GM03348 (cell line): ENCODE data around the gene ALOX5.
"Not testable (repeated sequence)": the region's sequence is repeated elsewhere in the genome, so short reads cannot be mapped to it uniquely, and the experiment has no call there.

Experiments
- DNase-seq: peaks from one replicate; pipeline ENCODE4 v3.0.0; 2012; ENCODE audit warnings: low spot score

The ALOX5 gene

DNA sequence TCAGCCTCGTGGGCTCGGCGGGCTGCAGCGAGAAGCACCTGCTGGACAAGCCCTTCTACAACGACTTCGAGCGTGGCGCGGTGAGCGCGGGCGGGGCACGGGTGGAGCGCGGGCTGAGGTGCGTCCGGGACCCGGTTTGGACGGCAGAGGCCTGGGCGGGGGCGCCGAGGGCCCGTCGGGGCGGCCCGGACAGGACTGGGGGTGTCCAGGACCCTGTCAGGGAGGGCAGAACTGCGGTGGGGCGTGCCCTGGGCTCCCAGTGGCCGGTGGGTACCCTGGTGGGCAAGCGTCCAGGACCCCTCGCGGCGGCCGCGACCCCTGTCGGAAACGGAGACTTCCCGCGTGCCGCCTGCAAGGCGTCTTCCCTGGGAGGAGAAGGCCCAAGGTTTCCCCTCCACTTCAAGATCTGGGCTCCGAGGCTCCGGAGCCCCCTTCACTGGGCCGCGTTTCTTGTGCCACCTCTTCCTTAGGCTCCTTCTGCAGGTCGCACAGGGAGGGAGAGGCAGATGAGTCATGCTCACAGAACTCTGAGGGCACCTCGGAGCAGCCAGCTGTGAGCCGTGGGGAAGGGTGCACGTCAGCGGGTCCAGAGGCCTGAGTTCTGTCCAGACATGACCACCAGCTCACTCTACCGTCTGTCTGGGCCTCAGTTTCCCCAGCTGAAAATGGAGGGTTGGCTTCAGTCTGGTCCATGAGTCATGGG, 485 bp downstream of the ALOX5 start:
- no peak for DNase-seq

DNA sequence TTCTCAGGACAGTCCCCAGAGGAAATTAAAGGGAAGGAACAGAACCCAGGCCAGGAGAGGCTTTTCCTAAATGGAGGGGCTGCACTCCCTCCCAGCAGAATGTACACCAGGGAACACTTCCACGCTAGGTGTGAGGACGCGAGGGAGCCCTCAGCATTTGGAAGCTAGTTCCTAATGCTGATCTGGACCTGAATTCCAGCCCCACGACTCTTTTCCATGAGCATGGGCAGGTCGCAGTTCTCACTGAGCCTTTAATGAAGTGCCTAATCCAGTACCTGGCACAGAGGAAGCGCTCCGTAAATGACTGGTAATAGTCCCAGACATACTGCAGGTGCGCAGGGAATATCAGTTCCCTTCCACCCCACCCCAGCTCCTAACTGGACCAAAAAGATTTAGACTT, 1.1 kb downstream of the ALOX5 start:
- no peak for DNase-seq

DNA sequence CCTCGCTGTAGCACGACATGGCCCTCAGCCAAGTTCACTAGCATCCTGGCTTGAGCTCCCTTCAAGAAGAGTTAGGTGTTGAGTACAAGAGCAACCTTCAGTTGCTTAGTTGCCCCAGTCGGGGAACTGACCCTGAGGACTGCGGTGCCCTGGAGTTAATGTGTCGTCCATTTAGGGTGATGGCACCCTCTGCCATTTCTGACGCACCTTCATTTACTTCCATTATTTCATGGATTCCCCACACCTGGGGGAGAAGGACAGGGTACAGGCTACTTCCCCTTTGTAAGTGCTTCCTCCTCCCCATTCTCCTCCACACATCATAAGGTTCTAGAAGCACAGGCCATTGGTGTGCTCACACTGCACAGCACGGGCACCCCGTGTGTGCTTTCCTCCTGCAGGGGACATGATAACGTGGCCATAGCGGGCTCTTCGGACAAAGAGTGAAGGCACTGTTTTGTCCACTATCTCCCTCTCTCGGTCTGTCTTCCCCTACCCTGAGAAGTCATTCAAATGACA, 1.8 kb downstream of the ALOX5 start:
- no peak for DNase-seq

DNA sequence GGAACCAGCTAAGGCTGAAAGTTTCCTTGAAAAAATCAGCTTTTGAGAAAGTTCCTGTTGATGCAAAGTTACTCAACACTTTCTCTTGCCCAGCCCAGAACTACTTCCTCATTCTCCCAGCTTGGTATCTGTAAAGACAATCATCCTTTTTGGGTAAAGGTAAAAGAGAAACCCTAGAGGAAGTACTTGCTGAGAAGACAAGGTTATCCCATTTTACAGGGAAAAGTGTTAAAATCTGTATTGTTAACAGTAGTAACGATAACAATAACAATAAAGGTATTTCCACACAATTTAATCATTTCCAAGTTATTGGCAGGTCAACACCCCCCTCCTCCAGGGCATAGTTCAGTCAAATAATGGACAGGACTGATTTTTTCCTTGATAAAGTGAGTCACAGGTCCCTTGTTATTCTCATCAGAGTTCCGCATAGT, 2.4 kb downstream of the ALOX5 start:
- no peak for DNase-seq

DNA sequence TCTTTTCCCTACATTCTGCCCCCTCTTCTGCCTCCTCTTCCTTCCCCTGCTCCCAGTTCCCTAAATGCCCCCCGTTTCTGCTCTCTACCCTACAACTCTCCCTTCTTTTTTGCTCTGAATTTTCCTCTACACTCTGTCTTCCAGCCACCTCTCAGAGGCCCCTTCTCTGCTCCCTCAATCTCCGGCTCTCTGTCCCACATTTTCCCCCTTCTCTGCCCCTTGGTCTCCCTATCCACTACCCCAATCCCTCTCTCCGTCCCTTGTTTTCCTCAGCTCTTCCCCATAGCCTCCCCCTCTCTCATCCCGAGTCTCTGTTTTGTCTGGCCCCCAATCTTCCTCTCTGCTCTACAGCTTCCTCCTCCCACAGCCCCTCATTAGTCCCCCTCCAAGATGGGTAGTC, 3.3 kb downstream of the ALOX5 start:
- no peak for DNase-seq

DNA sequence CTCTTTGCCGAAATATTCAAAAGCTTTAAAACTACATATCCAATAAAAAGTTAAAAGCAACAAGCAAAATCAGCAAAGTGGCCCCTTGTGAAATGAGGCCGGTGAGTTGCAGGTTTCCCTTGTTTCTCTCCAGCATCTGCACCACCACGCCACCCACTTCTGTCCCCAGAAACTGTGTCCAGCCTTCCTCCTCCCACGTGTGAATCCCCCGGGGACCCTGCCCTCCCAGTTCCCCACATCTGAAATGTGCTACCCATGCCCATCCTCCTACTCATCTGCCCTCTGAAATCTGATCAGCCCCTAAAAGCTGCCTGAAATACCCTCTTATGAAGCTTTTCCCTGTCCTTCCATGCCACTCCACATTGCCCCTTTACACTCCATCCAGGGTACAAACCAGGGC, 3.8 kb downstream of the ALOX5 start:
- DNase-seq = no peak

DNA sequence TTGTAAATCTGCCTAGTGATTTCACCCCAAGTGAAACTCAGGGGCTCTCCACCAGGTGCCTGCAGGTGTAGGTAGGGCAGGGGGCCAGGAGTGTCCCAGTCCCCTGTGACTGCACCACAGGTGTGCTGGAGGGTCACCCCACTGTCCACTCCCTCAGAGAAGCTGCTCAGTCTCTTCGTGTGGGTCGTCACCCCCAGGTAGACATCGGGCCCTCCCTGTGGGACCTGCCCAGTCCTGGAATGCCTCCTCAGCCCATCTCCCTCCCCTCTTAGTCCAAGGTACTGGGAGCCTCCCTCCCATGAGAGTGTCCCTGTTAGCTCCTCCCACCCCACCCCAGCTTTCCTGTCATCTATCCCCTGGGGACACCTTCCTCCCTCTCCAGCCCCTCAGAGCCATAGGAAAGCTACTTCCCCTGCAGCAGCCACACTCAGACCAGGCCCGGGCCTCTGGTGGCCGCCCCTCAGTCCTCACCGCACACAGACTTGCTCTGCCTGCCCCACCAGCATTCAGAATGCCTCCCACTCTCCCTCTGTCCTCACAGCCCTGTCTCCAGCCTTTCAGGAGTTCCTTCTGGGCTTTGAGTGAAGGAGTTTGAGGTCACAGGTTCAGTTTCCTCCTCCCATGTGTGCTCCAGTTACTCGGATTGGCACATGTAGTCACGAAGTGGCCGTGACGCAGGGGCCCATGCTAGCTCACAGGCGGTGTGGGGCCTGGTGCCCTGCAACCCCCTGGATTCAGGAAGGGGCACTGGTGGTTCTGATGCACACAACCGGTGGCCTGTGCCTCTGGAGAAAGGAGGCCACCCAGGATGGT, 5.1 kb downstream of the ALOX5 start:
- DNase-seq = peak; percentile 2

DNA sequence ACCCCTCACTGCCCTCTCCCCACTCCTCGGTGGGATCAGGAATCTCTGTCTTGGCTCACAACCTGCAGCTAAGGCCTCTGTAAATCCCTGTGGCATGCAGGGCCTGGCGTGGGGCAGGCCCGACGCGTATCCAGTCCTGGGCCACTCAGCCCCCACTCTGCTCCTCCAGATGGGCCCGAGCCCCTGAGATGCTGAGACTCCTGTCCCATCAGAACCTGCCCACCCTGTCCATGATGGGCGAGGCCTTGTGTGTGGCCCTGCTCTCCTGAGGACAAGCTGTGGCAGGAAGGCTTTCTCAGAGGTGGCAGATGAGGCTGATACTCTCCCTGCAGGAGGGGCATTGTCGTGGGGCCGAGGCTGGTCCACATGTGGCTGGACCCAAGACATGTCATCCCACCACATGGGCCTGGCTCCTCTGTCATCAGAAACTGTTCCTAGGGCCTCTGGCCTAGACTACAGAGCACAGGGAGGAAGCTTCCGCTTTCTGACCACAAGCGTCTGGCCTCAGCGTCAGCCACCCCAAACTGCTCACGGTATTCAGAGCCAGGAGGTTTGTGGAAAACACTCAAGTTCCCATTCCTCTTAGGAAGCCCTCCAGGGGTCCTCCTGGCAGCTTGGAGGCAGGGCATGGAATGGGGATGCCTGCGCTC, 6.0 kb downstream of the ALOX5 start:
- no peak for DNase-seq

DNA sequence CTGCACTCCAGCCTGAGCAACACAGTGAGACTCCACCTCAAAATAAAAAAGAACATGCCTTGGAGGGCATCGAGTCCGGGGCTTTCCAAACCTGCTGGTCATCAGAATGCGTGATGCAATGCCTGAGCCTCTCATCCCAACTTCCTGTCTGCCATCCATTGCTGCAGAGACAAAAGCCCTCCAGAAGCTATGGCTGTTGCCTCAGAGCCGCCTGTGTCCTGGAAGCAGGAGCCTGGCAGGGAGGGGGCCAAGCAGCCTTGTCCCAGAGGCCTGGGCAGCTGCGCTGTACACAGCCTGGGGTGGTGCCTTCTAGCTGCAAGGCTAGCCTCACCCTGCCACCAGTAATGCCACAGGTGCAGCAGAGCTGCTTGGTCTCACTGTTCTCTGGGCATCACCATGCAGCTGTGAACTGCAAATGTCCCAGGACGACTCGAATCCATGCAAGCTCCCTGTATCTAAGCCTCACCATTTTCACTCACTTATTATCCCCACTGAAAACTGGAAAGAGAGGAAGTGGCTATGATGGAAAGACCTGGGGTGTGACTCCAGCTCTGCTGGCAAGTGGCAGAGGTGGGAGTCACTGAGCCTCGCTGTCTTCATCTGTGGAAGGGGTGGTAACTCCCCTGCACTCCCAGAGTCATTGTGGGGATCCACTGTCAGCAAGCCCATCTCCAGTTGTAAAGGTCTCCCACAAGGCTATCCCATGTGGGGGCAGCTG, 7.0 kb downstream of the ALOX5 start:
- no peak for DNase-seq

DNA sequence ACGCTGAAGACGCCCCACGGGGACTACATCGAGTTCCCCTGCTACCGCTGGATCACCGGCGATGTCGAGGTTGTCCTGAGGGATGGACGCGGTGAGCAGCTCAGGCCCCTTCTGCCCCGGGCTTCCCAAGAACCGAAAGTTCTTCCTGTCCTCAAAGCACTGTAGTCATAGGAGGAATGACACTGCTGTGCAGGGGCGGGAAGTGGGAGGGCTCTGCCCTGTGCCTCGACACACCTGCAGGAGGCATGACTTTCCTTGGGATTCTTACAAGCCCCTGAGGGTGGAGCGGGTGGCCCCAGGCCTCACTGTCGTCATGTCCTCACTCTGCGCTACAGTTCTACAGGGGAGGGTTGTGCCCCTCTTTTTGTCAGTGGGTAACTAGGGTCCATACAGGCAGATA, 8.6 kb downstream of the ALOX5 start:
- no peak for DNase-seq

DNA sequence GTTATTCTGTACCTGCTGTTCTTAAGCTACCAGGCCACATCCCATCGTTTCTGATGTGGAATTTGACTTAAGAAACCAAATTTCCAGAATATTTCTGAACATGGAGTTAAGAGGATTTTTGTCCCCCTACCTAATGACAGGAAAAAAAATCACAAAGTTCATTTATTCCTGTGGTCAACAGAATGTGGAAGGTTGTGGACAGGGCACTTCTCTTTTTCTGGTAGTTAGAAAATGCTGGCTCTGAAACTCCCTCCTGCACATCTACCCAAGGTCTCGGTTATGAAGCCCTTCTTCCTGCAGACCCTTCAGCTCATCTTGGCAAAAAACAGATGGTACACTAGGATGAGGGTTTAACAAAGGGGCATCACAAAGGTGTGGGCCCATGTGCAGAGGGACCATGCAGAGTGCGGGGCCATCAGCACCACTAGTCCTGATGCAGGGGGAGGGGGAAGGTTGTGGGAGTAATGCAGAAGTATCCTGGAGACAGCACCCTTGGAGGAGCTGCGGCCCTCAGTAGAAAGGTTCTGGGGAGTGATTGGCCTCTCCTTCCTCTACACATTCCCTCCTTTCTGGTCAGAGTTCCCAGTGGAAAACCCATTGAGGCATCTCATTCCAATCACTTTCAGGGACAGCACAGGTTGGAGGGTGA, 9.8 kb downstream of the ALOX5 start:
- DNase-seq = no peak

DNA sequence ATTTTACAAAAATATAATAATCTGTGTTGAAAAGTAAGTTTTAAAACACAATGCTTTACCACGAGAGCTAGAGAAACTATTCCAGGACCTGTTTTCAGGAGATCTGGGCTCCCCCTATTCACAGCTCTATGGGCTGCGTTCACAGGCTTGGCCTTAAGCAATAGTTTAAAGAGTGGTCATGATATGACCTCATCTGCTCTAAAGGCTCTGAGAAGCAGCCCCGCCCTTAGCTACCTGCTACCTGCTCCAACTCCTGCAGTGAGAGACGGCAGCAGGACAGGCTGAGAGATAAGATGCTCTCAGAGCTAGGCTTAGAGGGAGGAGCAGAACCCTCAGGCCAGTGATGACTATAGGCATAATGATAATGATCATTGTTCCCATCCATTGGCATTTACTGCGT, 12.6 kb downstream of the ALOX5 start:
- DNase-seq = no peak

DNA sequence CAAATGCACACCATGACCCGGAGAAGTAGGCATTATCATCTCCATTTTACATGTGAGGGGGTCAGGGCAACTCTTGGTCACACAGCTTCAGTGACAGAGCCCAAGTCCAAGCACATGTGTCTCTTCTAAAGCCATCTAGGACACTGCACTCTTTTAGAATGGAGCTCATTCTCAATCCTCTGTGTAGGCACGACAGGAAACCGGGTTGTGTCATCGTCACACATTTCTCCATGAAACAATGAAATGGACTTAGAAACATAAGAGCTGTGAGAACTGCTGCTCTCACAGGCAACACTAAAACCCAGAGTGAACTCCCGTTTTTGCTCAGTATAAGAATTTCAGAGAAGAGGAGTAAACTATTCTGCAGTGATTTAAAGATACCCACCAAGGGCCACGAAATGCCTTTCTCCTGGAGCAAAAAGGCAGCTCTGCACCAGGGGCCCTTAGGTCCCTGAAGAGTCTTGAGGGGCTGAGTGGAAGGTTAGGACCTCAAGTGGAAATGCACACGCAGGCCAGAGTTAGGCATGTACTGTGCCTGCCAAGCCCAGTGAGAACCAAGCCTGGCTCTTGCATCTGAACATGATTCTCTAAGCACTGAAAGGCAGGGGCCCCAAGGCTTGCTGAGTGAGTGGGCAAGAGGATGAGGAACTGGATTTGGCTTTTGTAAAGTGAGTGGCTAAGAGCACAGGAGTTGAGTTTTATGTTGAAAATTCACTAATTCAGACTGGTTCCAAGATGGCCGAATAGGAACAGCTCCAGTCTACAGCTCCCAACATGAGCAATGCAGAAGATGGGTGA, 13.3 kb downstream of the ALOX5 start:
- no peak for DNase-seq

DNA sequence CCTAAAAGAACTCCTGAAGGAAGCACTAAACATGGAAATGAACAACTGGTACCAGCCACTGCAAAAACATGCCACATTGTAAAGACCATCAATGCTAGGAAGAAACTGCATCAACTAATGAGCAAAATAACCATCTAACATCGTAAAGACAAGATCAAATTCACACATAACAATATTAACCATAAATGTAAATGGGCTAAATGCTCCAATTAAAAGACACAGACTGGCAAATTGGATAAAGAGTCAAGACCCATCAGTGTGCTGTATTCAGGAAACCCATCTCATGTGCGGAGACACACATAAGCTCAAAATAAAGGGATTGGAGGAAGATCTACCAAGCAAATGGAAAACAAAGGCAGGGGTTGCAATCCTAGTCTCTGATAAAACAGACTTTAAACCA, 15.7 kb downstream of the ALOX5 start:
- not testable (repeated sequence) for DNase-seq

DNA sequence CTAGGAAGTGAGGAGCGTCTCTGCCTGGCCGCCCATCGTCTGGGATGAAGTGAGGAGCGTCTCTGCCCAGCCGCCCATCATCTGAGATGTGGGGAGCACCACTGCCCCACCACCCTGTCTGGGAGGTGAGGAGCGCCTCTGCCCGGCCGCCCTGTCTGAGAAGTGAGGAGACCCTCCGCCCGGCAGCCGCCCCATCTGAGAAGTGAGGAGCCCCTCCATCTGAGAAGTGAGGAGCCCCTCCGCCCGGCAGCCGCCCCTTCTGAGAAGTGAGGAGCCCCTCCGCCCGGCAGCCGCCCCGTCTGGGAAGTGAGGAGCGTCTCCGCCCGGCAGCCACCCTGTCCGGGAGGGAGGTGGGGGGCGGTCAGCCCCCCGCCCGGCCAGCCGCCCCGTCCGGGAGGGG, 17.6 kb downstream of the ALOX5 start:
- not testable (repeated sequence) for DNase-seq

DNA sequence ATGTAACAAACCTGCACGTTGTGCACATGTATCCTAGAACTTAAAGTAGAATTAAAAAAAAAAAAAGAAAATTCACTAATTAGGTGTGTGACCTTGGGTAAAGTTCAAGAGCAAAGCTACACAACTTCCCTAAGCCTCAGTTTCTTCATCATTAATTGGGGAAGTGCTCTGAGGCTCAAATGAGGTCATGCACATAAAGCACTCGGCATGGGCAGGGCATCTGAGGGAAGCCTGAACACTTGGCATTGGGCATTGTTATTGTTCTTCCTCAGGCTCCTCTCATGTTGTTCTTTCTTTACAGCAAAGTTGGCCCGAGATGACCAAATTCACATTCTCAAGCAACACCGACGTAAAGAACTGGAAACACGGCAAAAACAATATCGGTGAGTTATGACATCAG, 21.5 kb downstream of the ALOX5 start:
- no peak for DNase-seq

DNA sequence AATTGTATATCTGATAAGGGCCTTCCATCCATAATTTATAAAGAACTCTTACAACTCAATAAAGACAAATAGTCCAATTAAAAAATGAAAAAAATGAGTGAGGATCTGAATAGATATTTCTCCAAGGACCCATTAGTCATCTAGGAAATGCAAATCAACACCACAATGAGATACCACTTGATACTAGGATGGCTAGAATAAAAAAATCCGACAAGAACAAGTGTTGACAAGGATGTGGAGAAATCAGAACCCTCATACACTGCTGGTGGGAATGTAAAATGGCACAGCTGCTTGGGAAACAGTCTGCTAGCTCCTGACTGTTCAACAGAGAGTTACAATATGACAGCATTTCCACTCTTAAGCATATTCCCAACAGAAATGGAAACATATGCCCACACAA, 24.6 kb downstream of the ALOX5 start:
- DNase-seq = no peak

DNA sequence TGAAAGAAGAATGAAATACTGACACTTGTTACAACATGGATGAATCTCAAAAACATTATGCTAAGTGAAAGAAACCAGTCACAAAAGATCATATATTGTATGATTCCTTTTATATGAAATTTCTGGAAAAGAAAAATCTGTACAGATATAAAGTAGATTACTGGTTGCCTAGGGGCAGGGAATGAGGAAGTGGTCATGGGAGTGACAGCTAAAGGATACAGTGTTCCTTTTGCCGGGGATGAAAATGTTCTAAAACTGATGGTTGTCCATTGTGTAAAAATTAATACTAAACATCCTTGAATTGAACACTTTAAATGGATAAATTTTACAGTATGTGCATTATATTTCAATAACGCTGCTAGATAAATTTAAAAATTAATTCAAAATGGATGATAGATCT, 25.1 kb downstream of the ALOX5 start:
- no peak for DNase-seq

DNA sequence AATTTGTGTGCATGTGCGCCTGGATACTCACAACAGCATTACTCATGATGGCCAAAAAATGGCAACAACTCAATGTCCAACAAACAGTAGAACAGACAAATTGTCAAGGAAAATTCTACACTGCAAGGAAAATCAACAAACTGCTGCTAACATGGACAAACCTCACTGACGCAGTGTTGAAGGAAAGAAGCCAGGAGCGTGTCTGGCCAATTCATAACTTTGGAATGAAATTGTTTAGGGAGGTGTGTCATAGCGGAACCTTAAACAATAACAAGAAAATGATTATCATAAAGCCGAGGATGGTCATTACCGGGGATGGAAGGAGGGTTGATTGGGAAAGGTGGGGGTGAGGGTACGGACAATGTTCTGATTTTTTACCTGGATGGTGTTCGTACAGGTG, 29.1 kb downstream of the ALOX5 start:
- DNase-seq = peak; percentile 3

DNA sequence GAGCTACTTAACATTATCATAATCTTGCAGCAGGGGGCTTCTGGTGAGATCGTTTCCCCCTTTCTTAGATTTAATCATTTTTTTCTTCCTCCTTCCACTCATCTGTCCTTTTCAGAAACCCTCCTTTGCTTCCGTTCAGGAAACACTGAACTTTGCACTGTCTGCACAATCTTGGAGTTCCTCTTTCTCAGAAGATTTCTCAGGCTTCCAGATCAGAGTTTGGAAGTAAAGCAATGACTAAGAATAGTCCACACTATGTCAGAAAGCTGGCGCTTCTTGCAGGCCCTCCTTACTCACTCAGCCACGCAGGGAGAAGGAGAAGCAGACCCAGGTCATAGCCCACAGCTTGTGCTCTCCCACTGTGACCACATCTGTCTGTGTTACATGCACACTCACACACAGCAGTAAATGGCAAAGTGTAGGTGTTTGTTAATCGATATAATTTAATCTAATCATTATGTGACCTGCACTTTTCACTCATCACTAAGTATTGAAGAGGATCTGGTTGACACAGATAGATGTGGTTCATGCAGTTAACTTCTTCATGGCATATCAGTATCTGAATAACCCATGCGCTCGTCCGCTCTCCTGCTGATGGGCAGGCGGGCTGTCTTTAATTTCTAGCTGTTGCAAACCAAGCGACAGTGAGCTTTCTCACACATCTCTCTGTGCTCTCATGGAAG, 30.2 kb downstream of the ALOX5 start:
- DNase-seq = no peak
